CD4-positive, alpha-beta T cell treated with Interleukin-6 at 100 ng/mL for 8 hours (primary cell): ENCODE results near the gene PCNX1.
"Not testable (repeated sequence)": the region's sequence is repeated elsewhere in the genome, so short reads cannot be mapped to it uniquely, and the experiment has no call there.

Experiments used
- DNase-seq: peaks from one replicate; pipeline ENCODE4 v3.0.0-alpha.2; 2020; ENCODE audit warnings: mixed read lengths, low spot score

PCNX1 gene

DNA sequence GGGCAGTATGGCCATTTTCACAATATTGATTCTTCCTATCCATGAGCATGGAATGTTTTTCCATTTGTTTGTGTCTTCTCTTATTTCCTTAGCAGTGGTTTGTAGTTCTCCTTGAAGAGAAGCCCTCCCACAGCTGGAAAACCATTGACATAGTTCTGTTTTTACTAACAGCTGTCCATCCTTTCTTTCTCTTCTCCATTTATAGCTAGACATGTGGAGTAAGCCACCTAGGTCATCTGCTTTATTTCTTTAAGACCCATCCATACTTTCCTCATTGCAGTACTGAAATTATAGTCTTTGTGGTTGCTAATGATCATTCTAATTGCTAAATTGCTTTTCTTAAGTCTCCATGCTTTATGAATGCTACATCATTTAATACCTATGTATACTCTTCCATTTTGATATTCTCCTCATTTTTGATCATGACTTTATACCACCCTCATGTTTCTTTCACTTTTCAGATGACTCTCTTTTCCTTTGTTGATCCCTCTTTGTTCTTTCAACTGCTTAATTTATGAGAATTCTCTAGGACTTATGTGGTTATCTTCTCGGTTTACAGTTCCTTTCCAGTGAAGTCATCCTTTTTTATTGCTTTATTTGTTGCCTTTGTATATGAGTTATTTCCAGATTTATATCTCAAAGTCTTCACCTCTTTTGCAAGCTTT is 114.2 kb downstream of the PCNX1 start:
- no peak for DNase-seq

DNA sequence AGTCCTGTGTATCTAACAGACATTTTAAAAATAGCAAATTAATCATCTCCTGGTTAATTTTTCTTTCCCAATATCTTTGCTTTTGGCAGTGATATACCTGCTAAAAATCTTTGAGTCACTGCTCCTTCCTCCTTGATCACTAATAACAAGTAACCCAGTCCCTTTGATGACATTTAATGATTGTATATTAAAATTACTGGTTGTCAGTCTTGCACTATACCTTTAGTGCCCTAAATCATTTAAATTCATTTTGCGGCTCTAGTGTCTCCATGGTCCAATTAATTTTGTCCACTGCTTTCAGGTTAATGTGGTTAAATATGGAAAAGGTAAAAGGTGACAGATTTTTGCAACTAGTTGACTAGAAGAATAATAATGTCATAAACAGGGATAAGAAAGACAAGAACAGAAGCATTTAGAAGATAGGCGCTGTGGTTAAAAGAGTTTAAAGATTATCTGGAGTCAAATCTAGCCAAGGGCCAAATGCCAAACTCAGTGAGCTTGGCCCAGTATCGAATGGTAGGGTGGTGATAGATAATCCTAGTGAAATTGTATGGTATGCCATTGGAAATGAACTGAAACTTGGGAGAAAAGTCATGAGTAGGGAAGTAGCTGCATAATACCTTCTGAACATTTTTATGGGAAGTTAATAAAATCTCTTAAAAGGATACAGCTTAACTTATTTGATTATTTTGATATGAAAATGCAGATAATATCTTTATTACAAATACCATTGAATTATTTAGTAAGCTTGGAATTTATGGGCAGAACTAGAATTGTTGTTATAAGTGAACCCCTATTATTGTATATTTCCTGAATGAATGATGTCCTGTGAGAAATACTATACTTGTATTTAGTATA is 115.0 kb downstream of the PCNX1 start:
- DNase-seq, result no peak

DNA sequence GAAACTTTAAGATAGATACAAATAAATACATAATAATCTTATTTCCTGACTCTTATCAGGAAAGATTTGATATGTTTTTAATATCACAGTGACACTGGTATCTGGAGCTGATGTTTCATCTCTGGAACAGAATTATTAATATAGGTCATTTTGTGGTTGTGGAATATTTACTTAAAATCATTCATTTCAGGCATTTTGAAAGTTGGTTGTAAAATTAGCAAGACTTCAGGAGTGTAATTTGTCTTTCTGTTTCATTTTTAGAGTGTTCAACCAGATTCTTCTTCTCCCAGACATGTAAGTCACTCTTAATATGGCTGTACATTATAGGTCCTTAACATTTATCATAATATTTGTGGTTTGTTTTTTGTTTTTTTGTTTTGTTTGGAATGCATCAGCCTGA is 115.7 kb downstream of the PCNX1 start:
- DNase-seq, result no peak

DNA sequence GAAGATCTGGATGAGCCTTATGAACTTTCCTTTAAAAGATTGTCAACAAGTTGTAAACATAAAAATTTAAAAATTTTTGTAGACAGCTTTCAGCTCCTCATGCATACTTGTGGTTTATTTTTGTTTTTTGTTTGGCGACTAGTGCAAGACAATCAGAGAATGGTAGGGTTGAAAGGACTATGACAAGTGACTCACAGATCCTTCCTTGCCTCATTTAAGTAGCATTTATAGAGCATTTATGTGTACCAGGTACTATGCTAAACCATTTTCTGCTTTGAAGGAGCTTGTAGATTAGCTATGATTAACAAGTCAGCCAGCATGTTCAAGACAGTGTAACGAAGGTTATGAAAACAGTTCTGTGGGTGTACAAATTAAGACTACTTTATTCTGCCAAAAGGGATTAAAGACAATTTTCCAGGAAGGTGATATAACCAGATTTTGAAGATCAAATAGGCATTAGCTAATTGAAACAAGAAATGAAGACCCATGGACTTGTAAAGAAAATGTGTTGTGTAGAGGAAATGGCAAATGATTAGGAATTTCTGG is 122.0 kb downstream of the PCNX1 start:
- DNase-seq, result no peak

DNA sequence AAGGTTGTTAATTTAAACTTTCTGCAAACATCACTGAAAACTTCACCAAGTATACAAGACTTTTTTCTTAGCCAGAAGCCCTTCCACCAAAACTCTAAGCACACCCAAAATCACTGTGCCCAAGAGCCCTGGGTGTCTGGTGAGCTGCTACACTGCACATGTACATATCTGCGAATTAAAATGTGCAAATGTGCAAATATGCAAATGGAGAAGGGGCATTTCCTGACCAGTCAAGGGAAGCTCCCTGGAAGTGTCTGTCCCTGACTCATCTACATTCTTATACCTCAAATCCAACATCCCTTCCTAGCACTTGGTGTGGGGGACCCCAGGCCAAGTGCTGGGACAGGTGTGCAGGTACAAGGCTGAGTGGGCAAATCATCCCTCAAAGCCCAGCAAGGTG is 123.7 kb downstream of the PCNX1 start:
- no peak for DNase-seq

DNA sequence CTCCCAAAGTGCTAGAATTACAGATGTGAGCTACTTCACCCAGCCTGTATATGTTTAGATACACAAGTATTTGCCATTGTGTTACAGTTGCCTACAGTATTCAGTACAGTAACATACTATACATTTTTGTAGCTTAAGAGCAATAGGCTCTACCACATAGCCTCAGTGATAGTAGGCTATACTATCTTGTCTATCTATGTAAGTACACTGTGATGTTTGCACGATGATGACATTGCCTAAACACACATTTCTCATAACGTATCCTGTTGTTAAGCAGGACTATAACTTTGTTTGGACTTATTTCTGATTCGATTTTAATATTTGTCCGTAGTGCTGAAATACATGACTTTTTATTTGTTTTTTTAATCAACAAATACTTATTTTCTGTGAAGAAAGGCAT is 129.2 kb downstream of the PCNX1 start:
- DNase-seq, result no peak

DNA sequence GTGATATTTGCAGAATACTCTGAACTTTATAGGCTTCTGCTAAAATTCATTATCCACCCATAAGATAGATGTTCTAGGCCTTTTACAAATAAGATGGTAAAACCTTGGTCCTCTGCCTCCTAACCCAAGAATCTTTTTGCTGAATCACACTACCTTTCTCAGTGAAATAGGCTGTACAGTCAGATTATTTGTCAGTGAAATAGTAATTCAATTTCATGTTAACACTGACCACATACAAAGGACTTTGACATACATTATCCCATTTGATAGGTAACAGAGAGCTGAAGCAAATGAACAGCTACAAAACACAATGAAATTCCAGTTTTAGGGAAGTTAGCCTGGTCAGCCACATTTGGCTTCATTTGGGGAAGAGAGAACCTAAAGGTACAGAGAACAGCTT is 141.1 kb downstream of the PCNX1 start:
- DNase-seq, result no peak

DNA sequence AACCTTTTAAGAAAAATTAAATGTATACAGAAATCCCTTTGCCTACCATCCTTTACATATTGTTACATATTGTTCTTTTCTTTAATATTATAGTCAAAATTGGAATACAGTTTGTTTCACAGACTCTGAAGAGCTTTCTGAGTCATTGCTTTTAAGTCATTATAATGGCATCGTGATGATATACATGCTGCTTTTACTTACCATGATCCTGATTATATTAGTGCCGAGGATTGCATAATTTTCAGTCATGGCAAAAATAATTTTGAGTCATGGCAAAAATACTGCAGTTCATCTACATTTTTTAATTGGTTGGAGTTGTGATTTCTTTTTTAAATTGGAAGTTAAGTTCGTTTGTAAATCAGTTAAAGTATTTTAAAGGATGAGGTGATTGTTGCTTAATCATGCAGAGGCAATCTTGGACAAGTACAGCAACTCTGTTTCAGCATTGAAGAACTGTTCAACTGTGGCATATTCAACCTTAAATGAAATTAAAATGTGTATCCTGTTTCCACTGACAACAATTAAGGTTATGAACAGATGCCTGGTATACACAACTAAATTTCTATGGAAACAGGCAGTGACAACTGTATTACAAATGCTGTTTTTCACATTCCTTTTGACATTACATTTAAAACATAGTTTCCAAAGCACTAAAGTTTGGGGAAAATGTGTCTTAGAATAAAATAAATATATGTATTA is 142.3 kb downstream of the PCNX1 start:
- DNase-seq, result no peak

DNA sequence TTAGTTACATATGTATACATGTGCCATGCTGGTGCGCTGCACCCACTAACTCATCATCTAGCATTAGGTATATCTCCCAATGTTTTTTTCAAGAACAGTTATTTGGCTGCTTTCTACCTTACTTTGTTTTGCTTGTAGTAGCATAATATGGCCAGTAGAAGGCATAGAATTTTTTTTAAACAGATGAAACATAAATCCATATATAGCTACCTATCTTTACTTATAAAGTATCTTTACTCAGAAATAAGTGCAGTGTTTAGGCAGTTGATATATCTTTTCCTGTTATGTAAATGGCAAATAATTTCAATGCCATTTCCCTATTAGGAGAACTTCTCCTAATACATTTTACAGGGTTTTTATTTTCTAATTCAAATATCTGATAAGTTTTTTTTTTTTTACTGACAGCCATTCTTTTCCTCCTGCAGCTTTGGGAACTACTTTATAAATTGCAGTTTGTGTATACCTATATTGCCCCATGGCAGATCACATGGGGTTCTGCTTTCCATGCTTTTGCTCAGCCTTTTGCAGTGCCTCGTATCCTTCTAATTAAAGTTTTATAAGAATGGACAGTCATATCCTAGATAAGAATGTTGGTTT is 143.1 kb downstream of the PCNX1 start:
- DNase-seq, result no peak

DNA sequence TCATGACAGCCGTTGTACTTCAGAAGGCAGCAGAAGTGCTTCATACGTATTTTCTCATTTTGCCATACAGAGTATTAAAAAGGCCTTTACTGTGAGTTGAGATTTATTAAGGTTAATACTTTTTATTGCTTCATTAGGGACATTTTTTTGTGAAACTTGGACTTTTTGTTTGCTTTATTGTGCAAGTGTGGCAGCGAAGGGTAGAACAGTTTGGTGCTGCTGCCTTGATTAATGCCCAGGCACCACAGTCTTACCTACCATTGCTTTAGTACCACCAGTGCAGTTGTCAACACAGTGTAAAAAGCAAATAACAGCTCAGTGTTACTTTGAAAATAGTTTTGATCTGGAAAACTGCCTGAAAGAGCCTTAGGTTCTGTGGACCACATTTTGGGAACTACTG is 147.4 kb downstream of the PCNX1 start:
- DNase-seq, result no peak

DNA sequence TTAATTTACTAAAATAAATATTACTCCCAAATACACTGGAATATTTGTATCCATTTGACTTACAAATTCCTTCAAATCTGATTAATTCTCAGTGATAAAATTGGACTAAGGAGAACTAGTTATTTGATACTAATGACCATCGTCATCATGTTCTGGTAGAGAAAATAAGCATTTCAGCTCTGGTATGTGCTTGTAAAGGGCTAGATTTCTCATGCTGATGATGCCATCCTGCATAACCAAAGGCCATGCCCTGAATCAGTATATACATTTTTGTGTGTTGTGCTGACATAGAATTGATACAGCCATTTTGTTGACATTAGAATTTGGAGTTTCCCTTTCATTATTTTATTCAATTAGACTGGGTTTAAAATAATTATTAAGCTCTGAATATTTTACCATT is 148.9 kb downstream of the PCNX1 start:
- no peak for DNase-seq

DNA sequence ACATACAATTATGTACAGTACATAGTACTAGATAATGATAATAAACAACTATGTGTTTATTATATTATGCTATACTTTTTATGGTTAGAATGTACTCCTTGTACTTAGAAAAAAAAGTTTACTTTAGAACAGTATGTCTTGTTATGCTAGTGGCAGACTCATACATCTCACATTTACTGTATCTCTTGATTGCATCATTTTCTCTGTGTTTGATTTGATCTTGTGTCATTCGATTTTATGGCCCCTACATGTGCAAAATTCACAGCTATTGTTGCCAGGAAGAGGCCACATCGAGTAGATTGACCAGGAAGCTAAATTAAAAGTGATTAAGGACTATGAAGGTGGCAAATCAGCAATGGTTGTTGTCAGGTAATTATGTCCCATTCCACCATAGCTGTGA is 153.0 kb downstream of the PCNX1 start:
- DNase-seq, result no peak

DNA sequence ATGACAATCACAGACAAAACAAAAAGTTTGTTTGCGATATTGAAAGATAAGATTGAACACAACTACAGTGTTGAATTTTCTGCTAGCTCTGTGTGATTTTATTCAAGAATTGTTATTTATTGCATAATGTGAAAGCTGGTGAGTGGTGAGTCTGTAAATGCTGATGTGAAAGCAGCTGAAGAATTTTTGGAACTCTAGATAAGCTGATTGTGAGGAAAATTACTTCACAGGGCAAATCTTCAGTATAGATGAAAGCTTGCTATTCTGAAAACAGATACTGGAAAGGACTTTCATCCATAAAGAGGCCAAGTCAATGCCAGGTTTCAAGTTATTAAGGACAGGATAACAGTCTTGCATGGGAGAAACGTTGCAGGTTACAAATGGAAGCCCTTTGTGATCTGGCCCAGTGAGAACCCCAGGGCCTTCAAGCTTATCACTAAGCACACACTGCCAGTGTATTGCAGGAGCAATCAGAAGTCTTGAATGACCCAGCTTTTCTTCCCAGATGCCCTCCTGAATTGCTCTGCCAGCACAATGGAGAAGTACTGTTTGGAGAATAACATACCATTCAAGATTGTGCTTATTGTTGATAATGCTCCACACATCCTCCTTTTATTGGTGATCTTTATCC is 153.7 kb downstream of the PCNX1 start:
- no peak for DNase-seq

DNA sequence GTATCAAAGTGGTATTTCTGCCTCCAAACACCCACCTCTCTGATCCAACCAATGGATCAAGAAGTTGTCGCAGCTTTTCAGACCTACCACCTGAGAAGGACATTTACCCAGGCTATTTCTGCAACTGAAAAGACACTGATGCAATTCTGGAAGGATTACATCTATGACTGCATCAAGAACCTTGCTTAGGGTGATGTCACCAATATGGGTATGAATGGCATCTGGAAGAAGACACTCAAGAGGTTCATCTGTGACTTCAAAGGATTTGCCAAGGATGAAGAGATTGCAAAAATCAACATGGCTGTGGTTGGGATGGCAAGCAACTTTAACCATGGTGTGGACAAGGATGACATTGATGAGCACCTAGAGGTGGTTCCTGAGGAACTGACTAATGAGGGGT is 154.2 kb downstream of the PCNX1 start:
- DNase-seq, result no peak

DNA sequence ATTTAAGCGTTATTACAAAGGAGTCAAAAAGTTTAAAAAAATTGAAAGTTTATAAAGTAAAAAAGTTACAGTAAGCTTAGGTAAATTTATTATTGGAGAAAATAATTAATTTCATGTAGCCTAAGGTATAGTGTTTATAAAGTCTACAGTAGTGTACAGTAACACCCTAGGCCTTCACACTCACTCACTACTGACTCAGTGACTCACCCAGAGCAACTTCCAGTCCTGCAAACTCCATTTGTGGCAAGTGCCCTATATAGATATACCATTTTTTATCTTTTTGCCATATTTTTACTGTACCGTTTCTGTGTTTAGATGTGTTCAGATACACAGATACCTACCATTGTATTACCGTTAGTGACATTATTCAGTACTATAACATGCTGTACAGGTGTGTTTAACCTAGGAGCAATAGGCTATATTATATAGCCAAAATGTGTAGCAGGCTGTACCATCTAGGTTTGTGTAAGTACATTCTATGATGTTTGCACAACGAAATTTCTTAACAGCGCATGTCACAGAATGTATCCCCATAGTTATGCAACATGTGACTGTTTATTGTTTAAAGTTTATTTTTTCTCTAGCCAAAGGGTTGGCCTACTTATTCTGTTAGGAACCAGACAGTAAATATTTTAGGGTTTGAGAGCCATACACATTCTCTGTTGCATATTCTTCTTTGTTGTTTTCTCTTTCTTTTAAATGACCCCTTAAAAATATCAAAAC is 155.5 kb downstream of the PCNX1 start:
- no peak for DNase-seq

DNA sequence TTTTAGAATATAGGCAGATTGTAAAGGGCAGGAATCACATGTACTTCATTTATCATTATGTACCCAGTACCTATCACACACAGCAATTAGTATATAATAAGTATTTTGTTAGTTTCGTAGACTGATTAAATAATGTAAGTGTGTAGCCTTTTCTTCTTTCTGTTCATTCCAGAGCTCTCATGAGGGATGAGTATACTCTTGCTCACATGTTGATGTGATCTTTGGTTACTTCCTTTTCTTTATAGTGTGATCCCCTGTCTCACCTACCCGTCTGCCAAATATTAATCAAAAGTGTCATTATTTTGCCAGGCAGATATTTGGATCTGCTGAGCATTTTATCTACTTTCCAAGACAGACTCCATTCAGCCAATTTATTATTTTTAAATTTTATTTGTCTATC is 156.1 kb downstream of the PCNX1 start:
- no peak for DNase-seq

DNA sequence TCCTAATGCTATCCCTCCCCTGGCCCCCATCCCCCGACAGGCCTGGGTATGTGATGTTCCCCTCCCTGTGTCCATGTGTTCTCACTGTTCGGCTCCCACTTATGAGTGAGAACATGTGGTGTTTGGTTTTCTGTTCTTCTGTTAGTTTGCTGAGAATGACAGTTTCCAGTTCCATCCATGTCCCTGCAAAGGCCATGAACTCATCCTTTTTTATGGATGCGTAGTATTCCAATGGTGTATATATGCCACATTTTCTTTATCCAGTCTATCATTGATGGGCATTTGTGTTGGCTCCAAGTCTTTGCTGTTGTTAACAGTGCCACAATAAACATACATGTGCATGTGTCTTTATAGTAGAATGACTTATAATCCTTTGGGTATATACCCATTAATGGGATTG is 157.5 kb downstream of the PCNX1 start:
- DNase-seq, result not testable (repeated sequence)

DNA sequence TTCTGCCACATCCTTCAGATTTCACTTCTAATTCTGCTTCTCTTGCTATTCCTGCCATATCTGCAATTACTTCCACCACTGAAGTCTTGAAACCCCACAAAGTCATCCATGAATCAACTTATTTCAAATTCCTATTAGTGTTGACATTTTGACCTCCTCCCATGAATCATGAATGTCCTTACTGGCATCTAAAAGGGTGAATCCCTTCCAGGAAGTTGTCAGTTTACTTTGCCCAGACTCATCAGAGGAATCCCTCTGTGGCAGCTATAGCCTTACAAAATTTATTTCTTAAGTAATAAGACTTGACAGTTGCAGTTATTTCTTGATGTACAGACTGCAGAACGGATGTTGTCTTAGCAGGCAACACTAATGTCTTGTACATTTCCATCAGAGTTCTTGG is 162.9 kb downstream of the PCNX1 start:
- no peak for DNase-seq

DNA sequence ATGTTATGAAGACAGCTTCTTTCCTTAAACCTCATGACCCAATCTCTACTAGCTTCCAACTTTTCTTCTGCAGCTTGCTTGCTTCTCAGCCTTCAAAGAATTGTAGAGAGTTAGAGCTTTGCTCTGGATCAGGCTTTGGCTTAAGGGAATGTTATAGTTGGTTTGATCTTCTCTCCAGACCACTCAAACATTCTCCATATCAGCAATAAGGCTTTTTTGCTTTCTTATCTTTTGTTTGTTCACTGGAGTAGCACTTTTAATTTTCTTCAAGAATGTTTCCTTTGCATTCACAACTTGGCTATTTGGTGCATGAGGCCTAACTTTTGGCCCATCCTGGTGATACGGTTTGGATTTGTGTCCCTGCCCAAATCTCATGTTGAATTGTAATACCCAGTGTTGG is 163.8 kb downstream of the PCNX1 start:
- no peak for DNase-seq

DNA sequence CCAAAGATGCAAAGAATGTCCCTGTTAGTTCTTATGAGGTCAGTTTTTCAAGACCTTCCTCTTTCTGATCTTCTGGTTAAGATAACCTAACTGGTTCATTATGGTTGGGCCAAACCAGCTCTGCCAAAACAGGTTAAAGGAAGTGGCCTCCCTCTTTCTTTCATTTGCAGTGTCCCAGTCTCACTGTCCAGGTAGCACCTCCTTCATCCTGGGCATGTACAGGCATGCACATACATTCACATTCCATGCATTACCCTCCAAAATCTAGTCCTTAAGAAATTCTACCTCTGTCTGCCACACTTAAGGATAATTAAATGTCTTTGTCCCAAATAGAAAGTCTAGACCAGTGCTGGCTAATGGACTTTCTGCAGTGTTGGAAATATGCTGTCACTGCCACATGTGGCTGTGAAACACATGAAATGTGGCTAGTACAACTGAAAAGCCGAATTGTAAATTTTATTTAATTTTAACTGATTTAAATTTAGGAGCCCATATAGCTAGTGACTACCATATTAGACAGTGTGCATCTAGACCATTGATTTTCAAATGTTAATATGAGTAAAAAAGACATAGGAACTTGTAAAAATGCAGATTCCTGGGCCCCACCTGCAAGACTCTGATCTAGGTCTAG is 169.3 kb downstream of the PCNX1 start:
- DNase-seq, result no peak

DNA sequence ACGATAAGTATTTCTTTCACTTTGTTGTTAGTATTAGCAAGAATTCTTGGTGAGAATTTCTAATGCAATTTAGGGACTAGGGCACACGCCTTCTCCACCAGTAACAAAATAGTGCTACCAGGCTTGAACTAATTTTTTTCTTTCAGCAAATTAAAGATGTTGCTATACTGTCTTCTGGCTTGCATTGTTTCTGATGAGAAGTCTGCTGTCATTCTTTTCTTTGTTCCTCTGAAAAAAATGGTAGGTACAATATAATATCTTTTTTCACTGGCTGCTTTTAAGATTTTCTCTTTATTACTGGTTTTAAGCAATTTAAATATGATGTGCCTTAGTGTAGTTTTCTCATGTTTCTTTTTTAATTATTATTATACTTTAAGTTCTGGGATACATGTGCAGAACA is 171.2 kb downstream of the PCNX1 start:
- no peak for DNase-seq
